ENCODE results near the gene WDR38. TPM values are rescaled to one million over a fixed set of nuclear protein-coding genes. Genes with fewer than 3 reads are reported as not detected.
A peak's percentile ranks its signal among the peaks of the same experiment; 100 is the strongest.
"Not testable (repeated sequence)": the region's sequence is repeated elsewhere in the genome, so short reads cannot be mapped to it uniquely, and the experiment has no call there.

The WDR38 gene
- total and polyA plus RNA-seq, 2 of the 13 experiments (the other 11 are each of a cell fraction or from before 2014, with no cell fraction given): not detected

- H4K20me1 ChIP-seq (ENCODE audit: insufficient read depth, low read length); H3K79me2 ChIP-seq (ENCODE audit: insufficient read depth, low read length); H3K27me3 ChIP-seq (ENCODE audit: control insufficient read depth in 1 of 2, insufficient read depth in 2 of 2, low read length in 2 of 2); BruUV-seq (replicated peaks); CTCF ChIA-PET (ENCODE audit: low intra/inter-chr PET ratio, low total read pairs); H3K9me3 ChIP-seq (ENCODE audit: low read length); H3K27ac ChIP-seq (ENCODE audit: extremely low read length, insufficient read depth, low read length); H3K36me3 ChIP-seq (replicated peaks in 1 of 2; ENCODE audit: control insufficient read depth in 1 of 2, insufficient read depth in 2 of 2, low read length in 2 of 2); H3K9ac ChIP-seq (ENCODE audit: insufficient read depth, low read depth, low read length); H3K4me3 ChIP-seq (replicated peaks in 1 of 3; ENCODE audit: insufficient read depth in 1 of 3, low read depth in 2 of 3, low read length in 3 of 3); DNase-seq (ENCODE audit: low spot score); FAIRE-seq; ATAC-seq; H2AFZ ChIP-seq (ENCODE audit: low read length); intact Hi-C loops (cut with micrococcal nuclease; ENCODE audit: unreplicated experiment): not testable (repeated sequence)
- in situ Hi-C loops (cut with HindIII; ENCODE audit: extremely low pct_ligation_motif_present, low pct_unique_long_range_greater_than_20kb): loop anchor here (10.0 kb wide), 1 partner anchor 52 kb away; no protein-coding TSS in a partner anchor
- peaks cover 46% of the 10 kb centered on the region for H3K4me1 ChIP-seq (ENCODE audit: insufficient read depth, low read length)
- POLR2A ChIA-PET: interaction anchor here (1.0 to 1.6 kb wide), 2 partner anchors 15 to 53 kb away, joined by 3 read pairs; partner anchors contain the start of genes ARPC5L and RPL35
- peak overlapping the region; percentile 67; the same call in 1 of the 2 replicates for H3K4me2 ChIP-seq (ENCODE audit: low read depth, low read length)
- 20% methylated on average over 9 of the region's 9 CpGs for WGBS (ENCODE audit: low lambda C conversion rate)
- TF ChIP-seq ARNTL (CRISPR knock-in tag; IDR thresholded peaks at IDR 0.05): peak; percentile 50; the same call in 1 of the 2 replicates
- 0 out of 2 replicates have a peak, but pooled peaks have one; percentile 52 for TF ChIP-seq ZNF709 (CRISPR knock-in tag; IDR thresholded peaks at IDR 0.05)
- TF ChIP-seq MAX (IDR thresholded peaks at IDR 0.05): peak; percentile 32; the same call in 1 of the 2 replicates
- 0 out of 2 replicates have a peak, but pooled peaks have one; percentile 34 for TF ChIP-seq TFE3 (CRISPR knock-in tag; IDR thresholded peaks at IDR 0.05)
- TF ChIP-seq ARID5B (CRISPR knock-in tag; IDR thresholded peaks at IDR 0.05): peak; percentile 26; the same call in 1 of the 2 replicates
- peak; percentile 100 for TF ChIP-seq ZNF430 (CRISPR knock-in tag; IDR thresholded peaks at IDR 0.05)
- 0 out of 2 replicates have a peak, but pooled peaks have one; percentile 18 for TF ChIP-seq FOXK1 (CRISPR knock-in tag; IDR thresholded peaks at IDR 0.05; ENCODE audit: borderline replicate concordance, low read depth)
- peak; percentile 47; the same call in 1 of the 2 replicates for TF ChIP-seq ZMYM3 (CRISPR knock-in tag; IDR thresholded peaks at IDR 0.05)
- TF ChIP-seq, protein P1, sequence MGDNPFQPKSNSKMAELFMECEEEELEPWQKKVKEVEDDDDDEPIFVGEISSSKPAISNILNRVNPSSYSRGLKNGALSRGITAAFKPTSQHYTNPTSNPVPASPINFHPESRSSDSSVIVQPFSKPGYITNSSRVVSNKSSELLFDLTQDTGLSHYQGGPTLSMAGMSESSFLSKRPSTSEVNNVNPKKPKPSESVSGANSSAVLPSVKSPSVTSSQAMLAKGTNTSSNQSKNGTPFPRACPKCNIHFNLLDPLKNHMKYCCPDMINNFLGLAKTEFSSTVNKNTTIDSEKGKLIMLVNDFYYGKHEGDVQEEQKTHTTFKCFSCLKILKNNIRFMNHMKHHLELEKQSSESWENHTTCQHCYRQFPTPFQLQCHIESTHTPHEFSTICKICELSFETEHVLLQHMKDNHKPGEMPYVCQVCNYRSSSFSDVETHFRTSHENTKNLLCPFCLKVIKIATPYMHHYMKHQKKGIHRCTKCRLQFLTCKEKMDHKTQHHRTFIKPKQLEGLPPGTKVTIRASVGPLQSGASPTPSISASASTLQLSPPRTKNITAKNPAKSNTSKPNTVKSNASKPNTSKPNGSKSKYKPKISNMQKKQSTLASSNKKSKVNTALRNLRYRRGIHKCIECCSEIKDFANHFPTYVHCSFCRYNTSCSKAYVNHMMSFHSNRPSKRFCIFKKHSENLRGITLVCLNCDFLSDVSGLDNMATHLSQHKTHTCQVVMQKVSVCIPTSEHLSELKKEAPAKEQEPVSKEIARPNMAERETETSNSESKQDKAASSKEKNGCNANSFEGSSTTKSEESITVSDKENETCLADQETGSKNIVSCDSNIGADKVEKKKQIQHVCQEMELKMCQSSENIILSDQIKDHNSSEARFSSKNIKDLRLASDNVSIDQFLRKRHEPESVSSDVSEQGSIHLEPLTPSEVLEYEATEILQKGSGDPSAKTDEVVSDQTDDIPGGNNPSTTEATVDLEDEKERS (CRISPR knock-in tag; IDR thresholded peaks at IDR 0.05): peak; percentile 45; the same call in 1 of the 2 replicates
- peak; percentile 36; the same call in 1 of the 2 replicates for TF ChIP-seq ZNF687 (CRISPR knock-in tag; IDR thresholded peaks at IDR 0.05)
Measured at GRCh38 chr9:124846467-124846866, 6.8 kb upstream of the WDR38 start.
